ENCODE results near the gene EFNA1. TPM values are rescaled to one million over a fixed set of nuclear protein-coding genes. Genes with fewer than 3 reads are reported as not detected.

EFNA1 gene
- total and polyA plus RNA-seq, 2 of the 13 experiments (the other 11 are each of a cell fraction or from before 2014, with no cell fraction given) = 81.8 to 874 TPM

DNA sequence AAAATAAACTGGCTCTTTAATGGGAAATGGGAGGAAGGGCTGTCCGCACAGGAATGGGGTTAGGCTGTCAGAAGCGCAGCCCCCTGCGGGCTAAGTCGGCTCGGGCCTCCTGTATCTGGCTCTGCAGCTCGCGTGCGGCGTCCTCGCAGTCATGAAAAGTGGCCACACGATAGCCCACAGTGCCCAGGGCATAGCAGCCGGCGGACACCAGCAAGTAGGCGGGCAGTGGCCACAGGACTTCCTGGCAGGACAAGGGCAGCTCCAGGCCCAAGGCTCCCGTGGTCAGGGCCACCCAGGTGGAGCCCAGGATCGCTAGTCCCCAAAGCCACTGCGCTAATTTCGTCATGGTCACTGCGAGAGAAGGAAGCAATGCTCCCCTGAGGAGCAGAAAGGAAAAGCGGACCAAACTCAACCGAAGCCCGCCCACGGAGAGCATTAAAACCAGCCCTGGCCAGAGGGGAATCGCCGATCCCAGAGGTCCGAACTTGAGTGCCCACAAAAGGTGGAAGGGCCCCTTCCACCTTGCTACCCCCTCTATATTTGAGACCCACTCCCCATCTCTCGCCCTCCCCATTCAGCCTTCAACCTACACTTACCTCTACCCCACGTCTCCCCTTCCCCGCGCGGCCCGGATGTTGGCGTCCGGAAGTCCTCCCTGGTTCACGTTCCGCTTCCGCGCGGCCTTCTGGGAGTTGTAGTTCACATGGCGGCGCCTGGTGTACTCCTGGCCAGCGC lies 12.4 kb downstream of the EFNA1 start, which contains the start of gene DPM3 (continued):
- no peak for TF ChIP-seq ZNF75D (CRISPR knock-in tag; IDR thresholded peaks at IDR 0.05; ENCODE audit: borderline replicate concordance)
- TF ChIP-seq ZC3H4 (CRISPR knock-in tag; IDR thresholded peaks at IDR 0.05; ENCODE audit: borderline replicate concordance) = peak; percentile 35; the same call in 1 of the 2 replicates
- TF ChIP-seq, protein P1, sequence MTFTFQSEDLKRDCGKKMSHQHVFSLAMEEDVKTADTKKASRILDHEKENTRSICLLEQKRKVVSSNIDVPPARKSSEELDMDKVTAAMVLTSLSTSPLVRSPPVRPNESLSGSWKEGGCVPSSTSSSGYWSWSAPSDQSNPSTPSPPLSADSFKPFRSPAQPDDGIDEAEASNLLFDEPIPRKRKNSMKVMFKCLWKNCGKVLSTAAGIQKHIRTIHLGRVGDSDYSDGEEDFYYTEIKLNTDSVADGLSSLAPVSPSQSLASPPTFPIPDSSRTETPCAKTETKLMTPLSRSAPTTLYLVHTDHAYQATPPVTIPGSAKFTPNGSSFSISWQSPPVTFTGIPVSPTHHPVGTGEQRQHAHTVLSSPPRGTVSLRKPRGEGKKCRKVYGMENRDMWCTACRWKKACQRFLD (CRISPR knock-in tag; IDR thresholded peaks at IDR 0.05; ENCODE audit: borderline replicate concordance) = no peak; the same call in 1 of the 2 replicates
- TF ChIP-seq, protein P2, sequence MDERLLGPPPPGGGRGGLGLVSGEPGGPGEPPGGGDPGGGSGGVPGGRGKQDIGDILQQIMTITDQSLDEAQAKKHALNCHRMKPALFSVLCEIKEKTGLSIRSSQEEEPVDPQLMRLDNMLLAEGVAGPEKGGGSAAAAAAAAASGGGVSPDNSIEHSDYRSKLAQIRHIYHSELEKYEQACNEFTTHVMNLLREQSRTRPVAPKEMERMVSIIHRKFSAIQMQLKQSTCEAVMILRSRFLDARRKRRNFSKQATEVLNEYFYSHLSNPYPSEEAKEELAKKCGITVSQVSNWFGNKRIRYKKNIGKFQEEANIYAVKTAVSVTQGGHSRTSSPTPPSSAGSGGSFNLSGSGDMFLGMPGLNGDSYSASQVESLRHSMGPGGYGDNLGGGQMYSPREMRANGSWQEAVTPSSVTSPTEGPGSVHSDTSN (CRISPR knock-in tag; IDR thresholded peaks at IDR 0.05) = no peak
- TF ChIP-seq DMAP1 (CRISPR knock-in tag; IDR thresholded peaks at IDR 0.05) = peak; percentile 56
- TF ChIP-seq NR3C1 (CRISPR knock-in tag; IDR thresholded peaks at IDR 0.05) = no peak
- no peak for TF ChIP-seq NONO (IDR thresholded peaks at IDR 0.05)
- TF ChIP-seq NONO (CRISPR knock-in tag; conservative IDR thresholded peaks at IDR 0.05) = peak; percentile 84
- TF ChIP-seq ZSCAN29 (CRISPR knock-in tag; conservative IDR thresholded peaks at IDR 0.05) = peak; percentile 56; the same call in 1 of the 2 replicates
- TF ChIP-seq ZNF792 (CRISPR knock-in tag; IDR thresholded peaks at IDR 0.05) = no peak; the same call in 1 of the 2 replicates
- TF ChIP-seq HNF4G (IDR thresholded peaks at IDR 0.05; ENCODE audit: borderline replicate concordance, low read depth, low read length) = no peak
- peak; percentile 8; the same call in 1 of the 2 replicates for TF ChIP-seq HNF4G (CRISPR knock-in tag; IDR thresholded peaks at IDR 0.05; ENCODE audit: borderline replicate concordance, low read depth)
- TF ChIP-seq ZNF598 (CRISPR knock-in tag; IDR thresholded peaks at IDR 0.05; ENCODE audit: borderline replicate concordance) = no peak
- TF ChIP-seq HMGA1 (CRISPR knock-in tag; conservative IDR thresholded peaks at IDR 0.05) = no peak
- TF ChIP-seq RBM22 (optimal IDR thresholded peaks at IDR 0.05; ENCODE audit: low read length) = no peak
- TF ChIP-seq ZNF557 (CRISPR knock-in tag; IDR thresholded peaks at IDR 0.05) = no peak
- no peak for TF ChIP-seq ZKSCAN5 (CRISPR knock-in tag; IDR thresholded peaks at IDR 0.05)
- no peak for TF ChIP-seq FOXA1 (IDR thresholded peaks at IDR 0.05)
- no peak for TF ChIP-seq FOXA1 (CRISPR knock-in tag; IDR thresholded peaks at IDR 0.05)
- TF ChIP-seq, protein P3, sequence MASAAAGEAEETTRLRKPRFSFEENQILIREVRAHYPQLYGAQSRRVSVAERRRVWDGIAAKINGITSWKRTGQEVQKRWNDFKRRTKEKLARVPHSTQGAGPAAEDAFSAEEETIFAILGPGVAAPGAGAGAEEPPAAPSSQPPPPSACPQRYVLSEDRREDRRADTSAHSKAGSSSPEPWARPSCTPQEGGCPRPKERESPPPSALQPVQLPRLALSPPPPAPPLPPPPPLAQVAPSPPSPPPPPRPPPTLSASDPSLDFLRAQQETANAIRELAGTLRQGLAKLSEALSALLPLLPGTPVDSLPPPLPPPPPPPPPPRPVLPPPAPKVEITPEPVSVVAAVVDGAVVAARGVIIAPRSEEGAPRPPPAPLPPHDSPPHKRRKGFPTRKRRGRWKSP (CRISPR knock-in tag; IDR thresholded peaks at IDR 0.05) = no peak
- no peak for TF ChIP-seq ATM (IDR thresholded peaks at IDR 0.05; ENCODE audit: borderline replicate concordance)
- no peak for TF ChIP-seq NFIB (CRISPR knock-in tag; IDR thresholded peaks at IDR 0.05; ENCODE audit: borderline replicate concordance)
- no peak for TF ChIP-seq HMG20A (CRISPR knock-in tag; IDR thresholded peaks at IDR 0.05; ENCODE audit: borderline replicate concordance)
- TF ChIP-seq ZNF660 (CRISPR knock-in tag; IDR thresholded peaks at IDR 0.05; ENCODE audit: borderline replicate concordance, low read depth) = no peak; the same call in 1 of the 2 replicates
- no peak for TF ChIP-seq ATF7-NPFF (CRISPR knock-in tag; IDR thresholded peaks at IDR 0.05; ENCODE audit: low read depth)
- TF ChIP-seq KDM3A (CRISPR knock-in tag; IDR thresholded peaks at IDR 0.05; ENCODE audit: low read depth) = 0 out of 2 replicates have a peak, but pooled peaks have one; percentile 29
- peak; percentile 92 for TF ChIP-seq NR2C2 (CRISPR knock-in tag; IDR thresholded peaks at IDR 0.05; ENCODE audit: borderline replicate concordance)
- no peak for TF ChIP-seq PAF1 (CRISPR knock-in tag; IDR thresholded peaks at IDR 0.05)
- TF ChIP-seq, protein P4, sequence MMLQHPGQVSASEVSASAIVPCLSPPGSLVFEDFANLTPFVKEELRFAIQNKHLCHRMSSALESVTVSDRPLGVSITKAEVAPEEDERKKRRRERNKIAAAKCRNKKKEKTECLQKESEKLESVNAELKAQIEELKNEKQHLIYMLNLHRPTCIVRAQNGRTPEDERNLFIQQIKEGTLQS (CRISPR knock-in tag; IDR thresholded peaks at IDR 0.05) = no peak
- peak; percentile 61 for TF ChIP-seq ZNF350 (CRISPR knock-in tag; IDR thresholded peaks at IDR 0.05; ENCODE audit: borderline replicate concordance, low read depth)

Data from HepG2 (cell line).